GM18909 (cell line): ENCODE results near the gene BTBD1.

ENCODE experiments used
- ATAC-seq: cut with Tn5 transposase; IDR thresholded peaks from one replicate; pipeline ENCODE4 v1.9.1; 2021; ENCODE audit warnings: mild to moderate bottlenecking; ENCODE audit not compliant: unreplicated experiment, poor library complexity

Gene BTBD1

GRCh38 chr15:83066734-83067637 is at the start of gene BTBD1:
Gene BTBD1, minus strand, starts transcription at chr15:83067252. Its CDS starts 101 bp downstream, at chr15:83067151.
- ATAC-seq = peak; percentile 86

GRCh38 chr15:83115831-83116565 is 48.9 kb upstream of the BTBD1 start:
- peak; percentile 44 for ATAC-seq

- ATAC-seq = no peak
Observed at GRCh38 chr15:83115410-83115809, 48.4 kb upstream of the BTBD1 start.

- no peak for ATAC-seq
Observed at GRCh38 chr15:83114856-83115255, 47.8 kb upstream of the BTBD1 start.

- ATAC-seq = no peak
Observed at GRCh38 chr15:83113881-83114674, 47.0 kb upstream of the BTBD1 start.

GRCh38 chr15:83112956-83113299 is 45.9 kb upstream of the BTBD1 start:
- no peak for ATAC-seq

- ATAC-seq = no peak
Observed at GRCh38 chr15:83112233-83112955, 45.3 kb upstream of the BTBD1 start.

GRCh38 chr15:83111149-83111548 is 44.1 kb upstream of the BTBD1 start:
- no peak for ATAC-seq

- ATAC-seq = no peak
Observed at GRCh38 chr15:83110381-83110780, 43.3 kb upstream of the BTBD1 start.

GRCh38 chr15:83109532-83109931 is 42.5 kb upstream of the BTBD1 start:
- ATAC-seq = no peak

- peak; percentile 73 for ATAC-seq
Observed at GRCh38 chr15:83108266-83109219, 41.5 kb upstream of the BTBD1 start.

GRCh38 chr15:83107841-83108181 is 40.8 kb upstream of the BTBD1 start:
- peak; percentile 14 for ATAC-seq

- peak; percentile 52 for ATAC-seq
Observed at GRCh38 chr15:83106994-83107840, 40.2 kb upstream of the BTBD1 start, which contains the start of gene TM6SF1. Gene TM6SF1, plus strand, starts transcription at chr15:83107645. Its CDS starts 36 bp downstream, at chr15:83107681.

GRCh38 chr15:83105440-83105839 is 38.4 kb upstream of the BTBD1 start:
- ATAC-seq = no peak

- no peak for ATAC-seq
Observed at GRCh38 chr15:83104141-83104540, 37.1 kb upstream of the BTBD1 start.

- no peak for ATAC-seq
Observed at GRCh38 chr15:83102346-83102745, 35.3 kb upstream of the BTBD1 start.

- no peak for ATAC-seq
Observed at GRCh38 chr15:83100097-83100646, 33.1 kb upstream of the BTBD1 start.

GRCh38 chr15:83099290-83099689 is 32.2 kb upstream of the BTBD1 start:
- no peak for ATAC-seq
